ENCODE results near the gene TRABD2B. TPM values are rescaled to one million over a fixed set of nuclear protein-coding genes. Genes with fewer than 3 reads are reported as not detected.

The TRABD2B gene
- total and polyA plus RNA-seq, 2 donors from 2014 or later, result 19.8 to 62.0 TPM

- Histone ChIP-seq H3K27ac (ENCODE audit: low read depth in 2 of 2, low read length in 2 of 2) (no peak overlapping the region), H3K36me3 (ENCODE audit: control insufficient read depth in 2 of 3, insufficient read depth in 3 of 3, low read length in 3 of 3) (no peaks in the 10 kb centered on the region), H3K9ac (ENCODE audit: low read length in 3 of 3) (no peak overlapping the region), H3K4me1 (ENCODE audit: control insufficient read depth in 2 of 3, insufficient read depth in 2 of 3, low read depth in 1 of 3, low read length in 3 of 3) (peaks cover 0 to 49% (median 18%) of the 10 kb centered on the region in 3 donors), H3K27me3 (ENCODE audit: control insufficient read depth, insufficient read depth, low read length) (no peaks in the 10 kb centered on the region), H3K9me3 (ENCODE audit: control insufficient read depth in 2 of 3, insufficient read depth in 1 of 3, low read length in 3 of 3) (no peaks in the 10 kb centered on the region), H3K4me3 (ENCODE audit: low read length in 3 of 3) (no peak overlapping the region)
- intact Hi-C loops (cut with DNase I), result no loop called here
- TF ChIP-seq CTCF (IDR thresholded peaks at IDR 0.05; ENCODE audit: borderline replicate concordance, extremely low read depth, insufficient read depth), result no peak
- peak in 1 of 5 donors; percentile 41 for DNase-seq
- FAIRE-seq, result no peak
Observed at GRCh38 chr1:47841356-47841755, 155.8 kb downstream of the TRABD2B start.

- Histone ChIP-seq H3K4me3 (ENCODE audit: low read length in 3 of 3) (no peak overlapping the region), H3K27ac (ENCODE audit: low read depth in 2 of 2, low read length in 2 of 2) (no peak overlapping the region), H3K9ac (ENCODE audit: low read length in 3 of 3) (no peak overlapping the region), H3K9me3 (ENCODE audit: control insufficient read depth in 2 of 3, insufficient read depth in 1 of 3, low read length in 3 of 3) (no peaks in the 10 kb centered on the region), H3K4me1 (ENCODE audit: control insufficient read depth in 2 of 3, insufficient read depth in 2 of 3, low read depth in 1 of 3, low read length in 3 of 3) (peaks cover 0 to 49% (median 18%) of the 10 kb centered on the region in 3 donors), H3K27me3 (ENCODE audit: control insufficient read depth, insufficient read depth, low read length) (no peaks in the 10 kb centered on the region), H3K36me3 (ENCODE audit: control insufficient read depth in 2 of 3, insufficient read depth in 3 of 3, low read length in 3 of 3) (no peaks in the 10 kb centered on the region)
- DNase-seq (peak in 1 of 5 donors; percentile 37), FAIRE-seq (no peak)
- intact Hi-C loops (cut with DNase I), result no loop called here
- TF ChIP-seq CTCF (IDR thresholded peaks at IDR 0.05; ENCODE audit: borderline replicate concordance, extremely low read depth, insufficient read depth), result no peak
Observed at GRCh38 chr1:47840393-47841190, 156.6 kb downstream of the TRABD2B start.

GRCh38 chr1:47839433-47839760 is 157.8 kb downstream of the TRABD2B start:
- intact Hi-C loops (cut with DNase I), result no loop called here
- TF ChIP-seq CTCF (IDR thresholded peaks at IDR 0.05; ENCODE audit: borderline replicate concordance, extremely low read depth, insufficient read depth), result no peak
- Histone ChIP-seq H3K9ac (ENCODE audit: low read length in 3 of 3) (no peak overlapping the region), H3K36me3 (ENCODE audit: control insufficient read depth in 2 of 3, insufficient read depth in 3 of 3, low read length in 3 of 3) (no peaks in the 10 kb centered on the region), H3K9me3 (ENCODE audit: control insufficient read depth in 2 of 3, insufficient read depth in 1 of 3, low read length in 3 of 3) (peaks cover 0 to 3% (median 0%) of the 10 kb centered on the region in 3 donors), H3K4me3 (ENCODE audit: low read length in 3 of 3) (no peak overlapping the region), H3K27ac (ENCODE audit: low read depth in 2 of 2, low read length in 2 of 2) (no peak overlapping the region), H3K27me3 (ENCODE audit: control insufficient read depth, insufficient read depth, low read length) (no peaks in the 10 kb centered on the region), H3K4me1 (ENCODE audit: control insufficient read depth in 2 of 3, insufficient read depth in 2 of 3, low read depth in 1 of 3, low read length in 3 of 3) (peaks cover 0 to 42% (median 18%) of the 10 kb centered on the region in 3 donors)
- DNase-seq, result peak in 1 of 5 donors; percentile 15
- FAIRE-seq, result no peak

Data from kidney (tissue), 14 donors.